ENCODE results near the gene PPP1R1C.
"Not testable (repeated sequence)": the region's sequence is repeated elsewhere in the genome, so short reads cannot be mapped to it uniquely, and the experiment has no call there.

Gene PPP1R1C

GRCh38 chr2:182015334-182016109 lies 29.9 kb downstream of the PPP1R1C start:
- FAIRE-seq: no peak

- FAIRE-seq: no peak
These were observed 32.6 kb downstream of the PPP1R1C start for GRCh38 chr2:182018218-182018617.

- no peak for FAIRE-seq
These were observed 34.1 kb downstream of the PPP1R1C start for GRCh38 chr2:182019731-182020130.

- FAIRE-seq: no peak
These were observed 34.8 kb downstream of the PPP1R1C start for GRCh38 chr2:182020286-182021070.

GRCh38 chr2:182023235-182023634 lies 37.6 kb downstream of the PPP1R1C start:
- no peak for FAIRE-seq

GRCh38 chr2:182030875-182031274 lies 45.2 kb downstream of the PPP1R1C start:
- FAIRE-seq: not testable (repeated sequence)

- no peak for FAIRE-seq
These were observed 46.3 kb downstream of the PPP1R1C start for GRCh38 chr2:182031956-182032355.

- FAIRE-seq: no peak
These were observed 47.8 kb downstream of the PPP1R1C start for GRCh38 chr2:182033449-182033848.

- FAIRE-seq: no peak
These were observed 52.9 kb downstream of the PPP1R1C start for GRCh38 chr2:182038576-182038975.

- FAIRE-seq: no peak
These were observed 57.4 kb downstream of the PPP1R1C start for GRCh38 chr2:182043021-182043420.

GRCh38 chr2:182043861-182044260 lies 58.2 kb downstream of the PPP1R1C start:
- no peak for FAIRE-seq

GRCh38 chr2:182047544-182047943 lies 61.9 kb downstream of the PPP1R1C start:
- no peak for FAIRE-seq

GRCh38 chr2:182048088-182048487 lies 62.4 kb downstream of the PPP1R1C start:
- FAIRE-seq: no peak

- FAIRE-seq: no peak
These were observed 63.0 kb downstream of the PPP1R1C start for GRCh38 chr2:182048621-182049020.

- no peak for FAIRE-seq
These were observed 63.9 kb downstream of the PPP1R1C start for GRCh38 chr2:182049372-182050148.

GRCh38 chr2:182050333-182051135 lies 64.9 kb downstream of the PPP1R1C start:
- no peak for FAIRE-seq

- no peak for FAIRE-seq
These were observed 70.3 kb downstream of the PPP1R1C start for GRCh38 chr2:182055993-182056392.

- FAIRE-seq: no peak
These were observed 71.3 kb downstream of the PPP1R1C start for GRCh38 chr2:182057002-182057401.

GRCh38 chr2:182058056-182058455 lies 72.4 kb downstream of the PPP1R1C start:
- FAIRE-seq: no peak

- FAIRE-seq: no peak
These were observed 76.1 kb downstream of the PPP1R1C start for GRCh38 chr2:182061739-182062138.

- no peak for FAIRE-seq
These were observed 76.8 kb downstream of the PPP1R1C start for GRCh38 chr2:182062329-182062972.

Data from TTC549 (cell line).